Adrenal gland (tissue), 5 donors: ENCODE measurements around the gene MRPS27.
A peak's percentile ranks its signal among the peaks of the same experiment; 100 is the strongest.

Source experiments
- POLR2A ChIP-seq, 2 donors: fragments of 450-650 bp; IDR thresholded peaks; one replicate each; pipeline ENCODE4 v1.6.1; 2017; ENCODE audit warnings: antibody characterized with exemption in 2 of 2, mild to moderate bottlenecking in 2 of 2, moderate library complexity in 1 of 2
- TF ChIP-seq, protein P1 (sequence below), 6 experiments: fragments of 450-650 bp in 4 of 6; fragments of 200-600 bp in 2 of 6; sonication (generic) in 1 of 6; IDR thresholded peaks; 1 replicate in 5 of 6; 2 replicates in 1 of 6; pipeline versions ENCODE4 v1.5.1 to v1.8.0; 2016 to 2021; ENCODE audit warnings: antibody characterized with exemption in 6 of 6, mild to moderate bottlenecking in 2 of 6, moderate library complexity in 1 of 6
- donor health status: DM: no; HTN: no; CAD: no.

DNA sequence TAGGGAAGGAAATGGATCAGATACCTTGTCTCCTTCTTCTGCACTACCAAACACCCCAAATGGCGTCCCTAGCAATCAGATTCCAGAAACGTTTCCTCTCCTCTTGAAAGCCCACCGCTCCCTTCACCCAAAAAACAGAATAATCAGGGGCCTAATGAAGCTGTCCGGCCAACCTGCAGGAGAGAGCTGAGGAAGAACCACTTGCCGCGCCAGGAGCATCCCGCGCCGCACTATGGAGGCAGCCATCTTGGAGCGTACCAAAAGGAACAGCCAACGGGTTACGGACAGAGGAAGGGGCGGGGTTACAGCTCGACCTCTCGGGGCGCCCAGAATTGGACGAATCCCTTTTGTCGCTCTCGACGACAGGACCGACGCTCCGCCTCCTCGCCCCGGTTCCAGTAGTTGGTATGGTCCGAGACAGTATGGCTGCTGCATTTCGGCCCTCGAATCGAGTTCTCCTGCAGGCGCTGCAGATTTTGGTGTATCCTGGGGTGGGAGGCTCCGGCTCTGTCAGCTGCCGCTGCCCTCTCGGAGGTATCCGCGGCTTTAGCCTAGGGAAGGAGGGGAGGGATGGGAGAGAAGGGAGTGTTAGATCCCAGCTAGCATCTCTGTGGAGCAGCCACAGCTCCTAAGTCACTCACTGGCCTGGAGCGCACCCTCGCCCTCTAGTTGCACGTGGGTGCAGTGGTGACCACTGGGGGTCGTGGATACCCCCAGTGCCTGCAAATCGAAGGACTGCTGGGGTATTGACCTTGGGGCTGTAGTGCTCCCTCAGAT, at the start of gene MRPS27, which contains the start of gene PTCD2:
- TF ChIP-seq, protein P1, sequence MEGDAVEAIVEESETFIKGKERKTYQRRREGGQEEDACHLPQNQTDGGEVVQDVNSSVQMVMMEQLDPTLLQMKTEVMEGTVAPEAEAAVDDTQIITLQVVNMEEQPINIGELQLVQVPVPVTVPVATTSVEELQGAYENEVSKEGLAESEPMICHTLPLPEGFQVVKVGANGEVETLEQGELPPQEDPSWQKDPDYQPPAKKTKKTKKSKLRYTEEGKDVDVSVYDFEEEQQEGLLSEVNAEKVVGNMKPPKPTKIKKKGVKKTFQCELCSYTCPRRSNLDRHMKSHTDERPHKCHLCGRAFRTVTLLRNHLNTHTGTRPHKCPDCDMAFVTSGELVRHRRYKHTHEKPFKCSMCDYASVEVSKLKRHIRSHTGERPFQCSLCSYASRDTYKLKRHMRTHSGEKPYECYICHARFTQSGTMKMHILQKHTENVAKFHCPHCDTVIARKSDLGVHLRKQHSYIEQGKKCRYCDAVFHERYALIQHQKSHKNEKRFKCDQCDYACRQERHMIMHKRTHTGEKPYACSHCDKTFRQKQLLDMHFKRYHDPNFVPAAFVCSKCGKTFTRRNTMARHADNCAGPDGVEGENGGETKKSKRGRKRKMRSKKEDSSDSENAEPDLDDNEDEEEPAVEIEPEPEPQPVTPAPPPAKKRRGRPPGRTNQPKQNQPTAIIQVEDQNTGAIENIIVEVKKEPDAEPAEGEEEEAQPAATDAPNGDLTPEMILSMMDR (IDR thresholded peaks at IDR 0.05), result peak in 1 of 6 experiments; percentile 11
- peak; percentile 28 to 76 for TF ChIP-seq POLR2A (IDR thresholded peaks at IDR 0.05)
